Kidney (tissue), 14 donors: ENCODE data around the gene GULP1. TPM values are rescaled to one million over a fixed set of nuclear protein-coding genes. Genes with fewer than 3 reads are reported as not detected.

Experiments
- DNase-seq, 5 donors: peaks; one replicate each; pipeline ENCODE4 v3.0.0-alpha.2; 2013 to 2020
- FAIRE-seq: peaks from 2 replicates; lab custom pipeline; 2012; peaks lifted over from hg19 to GRCh38; lab: Jason Lieb, UNC
- H3K27ac ChIP-seq, 2 donors: one replicate each; pipeline ENCODE4 v1.7.0; 2013; ENCODE audit warnings: low read depth in 2 of 2, low read length in 2 of 2, inconsistent platforms in 1 of 2
- H3K27me3 ChIP-seq: one replicate; pipeline ENCODE4 v1.7.1; 2013; ENCODE audit warnings: low read length, inconsistent platforms; ENCODE audit not compliant: control insufficient read depth, insufficient read depth
- H3K36me3 ChIP-seq, 3 donors: one replicate each; pipeline versions ENCODE4 v1.7.0 to v1.7.1; 2013; ENCODE audit warnings: low read length in 3 of 3, control low read depth in 1 of 3, inconsistent platforms in 1 of 3; ENCODE audit not compliant: insufficient read depth in 3 of 3, control insufficient read depth in 2 of 3
- H3K4me1 ChIP-seq, 3 donors: one replicate each; pipeline versions ENCODE4 v1.7.0 to v1.7.1; 2013; ENCODE audit warnings: low read length in 3 of 3, inconsistent platforms in 1 of 3, low read depth in 1 of 3; ENCODE audit not compliant: control insufficient read depth in 2 of 3, insufficient read depth in 2 of 3
- H3K4me3 ChIP-seq, 3 donors: one replicate each; pipeline versions ENCODE4 v1.7.0 to v1.8.1; 2013; ENCODE audit warnings: low read length in 3 of 3, control low read depth in 1 of 3, inconsistent platforms in 1 of 3
- H3K9ac ChIP-seq, 3 donors: one replicate each; pipeline versions ENCODE4 v1.7.0 to v1.7.1; 2013; ENCODE audit warnings: low read length in 3 of 3, control low read depth in 1 of 3, inconsistent platforms in 1 of 3
- H3K9me3 ChIP-seq, 3 donors: one replicate each; pipeline versions ENCODE4 v1.7.0 to v1.7.1; 2013; ENCODE audit warnings: low read length in 3 of 3, control low read depth in 1 of 3, inconsistent platforms in 1 of 3; ENCODE audit not compliant: control insufficient read depth in 2 of 3, insufficient read depth in 1 of 3
- CTCF ChIP-seq: IDR thresholded peaks from 3 replicates; pipeline ENCODE4 v1.5.1; 2012; ENCODE audit warnings: mild to moderate bottlenecking, moderate library complexity, borderline replicate concordance; ENCODE audit not compliant: insufficient read depth; ENCODE audit errors: extremely low read depth
- intact Hi-C: fragments of 100-400 bp; cut with DNase I; formaldehyde crosslinking; loops from one replicate; pipeline ENCODE4 v1.11.1; 2022
- polyA plus RNA-seq: library from polyadenylated mRNA; stranded (reverse); fragments of 350-450 nt; fragmentation: Illumina TruSeq; extraction: RNeasy Lipid Tissue Mini Kit (QIAGEN cat#74804); gene quantifications from one replicate; pipeline ENCODE4 v1.2.3, GENCODE V29; 2014; ENCODE audit warnings: low read depth, low replicate concordance; ENCODE audit not compliant: insufficient read depth
- total RNA-seq: library from RNA; stranded (reverse); fragmentation: NEBNext Ultra II Directional; extraction: Animal tissue kit (Norgen Biotek cat#: 25700); gene quantifications from one replicate; pipeline ENCODE4 v1.2.1, GENCODE V29; 2021
- donor health status: control.
- donor health status: control.
- donor health status: control.
- donor health status: control.
- donor health status: control.
- donor health status: DM: yes; HTN: yes; CAD: no.
- donor health status: Normal renal cell carcinoma (clear cell type).

Gene GULP1
- total and polyA plus RNA-seq, 2 donors from 2014 or later, result 12.2 to 34.4 TPM

- FAIRE-seq, result no peak
- no peaks in the 10 kb centered on the region for H3K4me1 ChIP-seq
- H3K9me3 ChIP-seq, result no peaks in the 10 kb centered on the region
- no peaks in the 10 kb centered on the region for H3K27me3 ChIP-seq
- no peak overlapping the region for H3K9ac ChIP-seq
- H3K36me3 ChIP-seq, result no peaks in the 10 kb centered on the region
- intact Hi-C loops, result no loop called here
- no peak overlapping the region for H3K4me3 ChIP-seq
- DNase-seq, result peak in 1 of 5 donors; percentile 43
- no peak for TF ChIP-seq CTCF
- no peak overlapping the region for H3K27ac ChIP-seq
These were observed 112.8 kb downstream of the GULP1 start for GRCh38 chr2:188404341-188405004.

- FAIRE-seq (peak; percentile 73), DNase-seq (no peak)
- Histone ChIP-seq H3K4me1 (no peaks in the 10 kb centered on the region), H3K27ac (no peak overlapping the region), H3K9ac (no peak overlapping the region), H3K4me3 (no peak overlapping the region), H3K36me3 (no peaks in the 10 kb centered on the region), H3K9me3 (no peaks in the 10 kb centered on the region), H3K27me3 (no peaks in the 10 kb centered on the region)
- no peak for TF ChIP-seq CTCF
- intact Hi-C loops, result no loop called here
These were observed 114.7 kb downstream of the GULP1 start for GRCh38 chr2:188406414-188406813.

GRCh38 chr2:188410504-188411235 lies 119.0 kb downstream of the GULP1 start:
- no peak for FAIRE-seq
- intact Hi-C loops, result no loop called here
- no peak overlapping the region for H3K4me3 ChIP-seq

More at GRCh38 chr2:188410504-188411235, 119.0 kb downstream of the GULP1 start:
- Histone ChIP-seq H3K9ac (no peak overlapping the region), H3K9me3 (no peaks in the 10 kb centered on the region), H3K4me1 (no peaks in the 10 kb centered on the region), H3K27me3 (no peaks in the 10 kb centered on the region), H3K27ac (no peak overlapping the region), H3K36me3 (no peaks in the 10 kb centered on the region)
- no peak for TF ChIP-seq CTCF
- DNase-seq, result no peak
